ENCODE results near the gene SEMA3F.

SEMA3F gene

GRCh38 chr3:50155491-50155878, 361 bp downstream of the SEMA3F start:
- in situ Hi-C loops (cut with HindIII; ENCODE audit: low sequenced_read_pairs) = no loop called here

- in situ Hi-C loops (cut with HindIII; ENCODE audit: low sequenced_read_pairs) = no loop called here
Observed at GRCh38 chr3:50155891-50156290, 767 bp downstream of the SEMA3F start.

GRCh38 chr3:50156549-50157493, 1.7 kb downstream of the SEMA3F start:
- in situ Hi-C loops (cut with HindIII; ENCODE audit: low sequenced_read_pairs) = no loop called here

GRCh38 chr3:50157827-50158529, 2.9 kb downstream of the SEMA3F start:
- in situ Hi-C loops (cut with HindIII; ENCODE audit: low sequenced_read_pairs) = no loop called here

- in situ Hi-C loops (cut with HindIII; ENCODE audit: low sequenced_read_pairs) = no loop called here
Observed at GRCh38 chr3:50158530-50159146, 3.5 kb downstream of the SEMA3F start.

GRCh38 chr3:50160561-50160983, 5.4 kb downstream of the SEMA3F start:
- in situ Hi-C loops (cut with HindIII; ENCODE audit: low sequenced_read_pairs) = no loop called here

- in situ Hi-C loops (cut with HindIII; ENCODE audit: low sequenced_read_pairs) = no loop called here
Observed at GRCh38 chr3:50161320-50161719, 6.2 kb downstream of the SEMA3F start.

GRCh38 chr3:50162034-50162883, 7.1 kb downstream of the SEMA3F start:
- in situ Hi-C loops (cut with HindIII; ENCODE audit: low sequenced_read_pairs) = no loop called here

- in situ Hi-C loops (cut with HindIII; ENCODE audit: low sequenced_read_pairs) = no loop called here
Observed at GRCh38 chr3:50163572-50164455, 8.7 kb downstream of the SEMA3F start.

- in situ Hi-C loops (cut with HindIII; ENCODE audit: low sequenced_read_pairs) = no loop called here
Observed at GRCh38 chr3:50164481-50164880, 9.4 kb downstream of the SEMA3F start.

GRCh38 chr3:50164984-50165909, 10.1 kb downstream of the SEMA3F start:
- in situ Hi-C loops (cut with HindIII; ENCODE audit: low sequenced_read_pairs) = no loop called here

GRCh38 chr3:50165910-50166538, 10.9 kb downstream of the SEMA3F start:
- in situ Hi-C loops (cut with HindIII; ENCODE audit: low sequenced_read_pairs) = no loop called here

GRCh38 chr3:50166620-50167019, 11.5 kb downstream of the SEMA3F start:
- in situ Hi-C loops (cut with HindIII; ENCODE audit: low sequenced_read_pairs) = no loop called here

GRCh38 chr3:50167069-50167840, 12.1 kb downstream of the SEMA3F start:
- in situ Hi-C loops (cut with HindIII; ENCODE audit: low sequenced_read_pairs) = no loop called here

GRCh38 chr3:50167841-50168209, 12.7 kb downstream of the SEMA3F start:
- in situ Hi-C loops (cut with HindIII; ENCODE audit: low sequenced_read_pairs) = no loop called here

- in situ Hi-C loops (cut with HindIII; ENCODE audit: low sequenced_read_pairs) = no loop called here
Observed at GRCh38 chr3:50168388-50168787, 13.3 kb downstream of the SEMA3F start.

- in situ Hi-C loops (cut with HindIII; ENCODE audit: low sequenced_read_pairs) = no loop called here
Observed at GRCh38 chr3:50168791-50169190, 13.7 kb downstream of the SEMA3F start.

All from endothelial cell of hepatic sinusoid (primary cell).